Lower lobe of right lung (tissue), 2 donors: ENCODE measurements around the gene TMEM121B. TPM values are rescaled to one million over a fixed set of nuclear protein-coding genes. Genes with fewer than 3 reads are reported as not detected.

Experiments
- ATAC-seq, 2 donors: fragments of 200-7000 bp; cut with Tn5 transposase; one replicate each; pipeline ENCODE4 v1.9.1; 2020 to 2022; ENCODE audit warnings: mild to moderate bottlenecking in 2 of 2, moderate library complexity in 2 of 2
- DNase-seq: peaks from one replicate; pipeline ENCODE4 v3.0.0-alpha.2; 2020
- H3K27ac ChIP-seq: fragments of 200-600 bp; one replicate; pipeline ENCODE4 v1.8.0; 2022
- H3K27me3 ChIP-seq: fragments of 200-600 bp; one replicate; pipeline ENCODE4 v1.8.0; 2022; ENCODE audit warnings: low read depth
- H3K36me3 ChIP-seq: fragments of 200-600 bp; one replicate; pipeline ENCODE4 v1.8.0; 2022; ENCODE audit warnings: mild to moderate bottlenecking
- H3K4me1 ChIP-seq: fragments of 200-600 bp; one replicate; pipeline ENCODE4 v1.8.0; 2022
- H3K4me3 ChIP-seq: fragments of 200-600 bp; one replicate; pipeline ENCODE4 v1.8.0; 2022; ENCODE audit warnings: mild to moderate bottlenecking
- H3K9me3 ChIP-seq: fragments of 200-600 bp; one replicate; pipeline ENCODE4 v1.8.0; 2022
- intact Hi-C: fragments of 100-400 bp; cut with DNase I; formaldehyde crosslinking; loops from one replicate; pipeline ENCODE4 v1.11.0; 2022
- total RNA-seq: library from RNA; stranded (reverse); fragmentation: NEBNext Ultra II Directional; extraction: Animal tissue kit (Norgen Biotek cat#: 25700); gene quantifications from one replicate; pipeline ENCODE4 v1.2.1, GENCODE V29; 2021
- TF ChIP-seq, protein P1 (sequence below): fragments of 200-600 bp; IDR thresholded peaks from one replicate; pipeline ENCODE4 v1.8.0; 2022; ENCODE audit warnings: antibody characterized with exemption, mild to moderate bottlenecking
- donor health status: DM: no; HTN: yes; CAD: no; lungs with severe emphysema.

Gene TMEM121B
- total RNA-seq, 1 donor from 2014 or later: 0.97 TPM

DNA sequence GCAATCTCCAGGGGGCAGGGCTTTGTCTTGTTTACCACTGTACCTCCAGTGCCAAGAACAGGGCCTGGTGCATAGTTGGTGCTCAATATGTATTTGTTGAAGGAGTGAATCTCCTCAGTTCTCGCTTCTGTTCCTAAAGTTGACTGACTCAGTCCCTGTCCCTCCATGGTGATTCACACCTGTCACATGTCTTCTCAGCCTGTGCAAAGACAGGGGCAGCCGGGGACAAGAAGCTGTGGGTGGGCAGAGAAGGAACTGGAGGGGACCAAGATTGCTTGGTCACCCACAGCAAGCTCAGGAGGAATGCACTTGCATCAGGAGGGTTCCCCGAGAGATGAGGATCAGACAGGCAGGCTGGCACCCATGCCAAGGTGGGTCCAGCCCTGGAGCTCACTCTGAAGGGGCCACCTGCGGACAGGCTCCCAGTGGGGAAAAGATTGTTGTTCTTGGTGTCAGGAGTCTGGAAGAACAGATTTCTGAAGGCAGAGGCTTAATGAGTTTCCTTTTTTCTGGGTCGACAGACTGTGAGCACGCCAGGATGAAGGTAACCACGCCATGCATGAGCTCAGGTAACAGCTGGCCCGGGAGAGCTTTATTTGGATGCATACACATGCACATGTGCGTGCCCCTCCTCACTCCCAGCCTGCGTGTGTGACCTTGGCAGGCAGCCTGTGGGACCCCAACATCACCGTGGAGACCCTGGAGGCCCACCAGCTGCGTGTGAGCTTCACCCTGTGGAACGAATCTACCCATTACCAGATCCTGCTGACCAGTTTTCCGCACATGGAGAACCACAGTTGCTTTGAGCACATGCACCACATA lies 19.5 kb downstream of the TMEM121B start:
- Histone ChIP-seq H3K27me3 (no peaks in the 10 kb centered on the region), H3K36me3 (peaks cover 92% of the 10 kb centered on the region), H3K4me3 (no peak overlapping the region), H3K4me1 (peaks cover 61% of the 10 kb centered on the region), H3K9me3 (no peaks in the 10 kb centered on the region), H3K27ac (no peak overlapping the region)
- intact Hi-C loops: no loop called here
- DNase-seq (no peak), ATAC-seq (peak in 1 of 2 donors; percentile 50)
- TF ChIP-seq, protein P1, sequence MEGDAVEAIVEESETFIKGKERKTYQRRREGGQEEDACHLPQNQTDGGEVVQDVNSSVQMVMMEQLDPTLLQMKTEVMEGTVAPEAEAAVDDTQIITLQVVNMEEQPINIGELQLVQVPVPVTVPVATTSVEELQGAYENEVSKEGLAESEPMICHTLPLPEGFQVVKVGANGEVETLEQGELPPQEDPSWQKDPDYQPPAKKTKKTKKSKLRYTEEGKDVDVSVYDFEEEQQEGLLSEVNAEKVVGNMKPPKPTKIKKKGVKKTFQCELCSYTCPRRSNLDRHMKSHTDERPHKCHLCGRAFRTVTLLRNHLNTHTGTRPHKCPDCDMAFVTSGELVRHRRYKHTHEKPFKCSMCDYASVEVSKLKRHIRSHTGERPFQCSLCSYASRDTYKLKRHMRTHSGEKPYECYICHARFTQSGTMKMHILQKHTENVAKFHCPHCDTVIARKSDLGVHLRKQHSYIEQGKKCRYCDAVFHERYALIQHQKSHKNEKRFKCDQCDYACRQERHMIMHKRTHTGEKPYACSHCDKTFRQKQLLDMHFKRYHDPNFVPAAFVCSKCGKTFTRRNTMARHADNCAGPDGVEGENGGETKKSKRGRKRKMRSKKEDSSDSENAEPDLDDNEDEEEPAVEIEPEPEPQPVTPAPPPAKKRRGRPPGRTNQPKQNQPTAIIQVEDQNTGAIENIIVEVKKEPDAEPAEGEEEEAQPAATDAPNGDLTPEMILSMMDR: no peak

DNA sequence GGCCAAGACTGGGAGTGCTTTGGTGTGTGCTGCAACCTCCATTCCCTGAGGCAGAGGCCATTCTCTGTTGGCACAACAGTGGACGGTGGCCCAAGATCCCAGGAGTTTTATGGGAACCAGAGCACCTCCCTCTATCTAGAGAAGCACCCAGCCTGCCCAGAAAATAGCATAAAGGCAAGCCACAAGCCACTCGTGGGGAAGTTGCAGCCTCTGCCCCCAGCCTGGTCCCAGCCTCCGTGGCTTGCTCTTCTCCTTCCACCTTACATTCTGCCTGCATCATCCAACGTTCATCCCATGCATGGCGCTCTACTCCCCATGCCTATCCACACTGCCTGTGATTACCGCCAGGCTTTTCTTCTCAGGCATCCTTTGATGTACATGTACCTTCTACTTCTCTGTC lies 20.5 kb downstream of the TMEM121B start:
- Histone ChIP-seq H3K36me3 (peaks cover 81% of the 10 kb centered on the region), H3K27ac (no peak overlapping the region), H3K27me3 (no peaks in the 10 kb centered on the region), H3K4me1 (peaks cover 57% of the 10 kb centered on the region), H3K4me3 (no peak overlapping the region), H3K9me3 (no peaks in the 10 kb centered on the region)
- DNase-seq: no peak
- intact Hi-C loops: no loop called here
- ATAC-seq: peak; percentile 22 to 46
- TF ChIP-seq, protein P1: no peak

DNA sequence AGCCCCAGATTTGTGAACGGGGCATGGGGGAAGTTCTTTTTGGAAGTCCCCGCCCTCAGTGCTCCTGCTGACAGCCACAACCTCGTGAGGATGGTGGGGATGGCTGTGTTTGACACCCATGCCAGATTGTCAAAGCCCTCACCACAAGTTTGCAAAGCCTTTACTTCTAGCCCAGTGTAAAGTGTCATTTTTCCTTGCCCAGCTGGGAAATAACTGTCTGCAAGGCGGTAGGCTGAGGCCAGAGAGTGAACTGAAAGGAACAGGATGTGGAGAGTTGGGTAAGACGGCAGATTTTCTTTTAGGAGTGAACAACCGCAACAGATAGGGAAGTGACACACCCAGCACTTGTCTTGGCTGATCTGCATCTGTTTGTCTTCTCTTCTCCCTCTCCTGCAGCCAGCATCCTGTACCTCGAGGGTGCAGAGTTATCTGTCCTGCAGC lies 22.8 kb downstream of the TMEM121B start:
- H3K27me3 ChIP-seq: no peaks in the 10 kb centered on the region
- TF ChIP-seq, protein P1: no peak
- H3K4me3 ChIP-seq: no peak overlapping the region
- DNase-seq (peak; percentile 65), ATAC-seq (peak; percentile 78 to 79)
- H3K27ac ChIP-seq: no peak overlapping the region
- intact Hi-C loops: no loop called here
- H3K9me3 ChIP-seq: no peaks in the 10 kb centered on the region
- H3K4me1 ChIP-seq: peaks cover 53% of the 10 kb centered on the region
- peaks cover 70% of the 10 kb centered on the region for H3K36me3 ChIP-seq

DNA sequence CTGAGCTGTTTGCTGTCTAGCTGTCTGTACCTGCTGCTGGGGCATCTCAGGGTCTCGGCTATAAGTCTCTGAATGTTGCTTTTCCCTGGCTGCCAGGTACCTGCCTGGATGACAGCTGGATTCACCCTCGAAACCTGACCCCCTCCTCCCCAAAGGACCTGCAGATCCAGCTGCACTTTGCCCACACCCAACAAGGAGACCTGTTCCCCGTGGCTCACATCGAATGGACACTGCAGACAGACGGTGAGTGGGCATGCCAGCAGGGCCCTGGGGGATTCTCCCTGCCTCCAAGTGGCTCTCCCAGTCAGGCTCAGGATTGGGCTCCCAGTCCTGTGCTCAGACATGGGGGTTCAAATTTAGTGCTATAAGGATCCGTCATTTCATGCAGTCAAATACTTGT lies 23.5 kb downstream of the TMEM121B start:
- H3K27ac ChIP-seq: peak overlapping the region; percentile 18
- intact Hi-C loops: no loop called here
- no peak for ATAC-seq
- no peaks in the 10 kb centered on the region for H3K27me3 ChIP-seq
- DNase-seq: no peak
- H3K4me3 ChIP-seq: no peak overlapping the region
- H3K4me1 ChIP-seq: peaks cover 53% of the 10 kb centered on the region
- H3K36me3 ChIP-seq: peaks cover 66% of the 10 kb centered on the region
- TF ChIP-seq, protein P1: no peak
- no peaks in the 10 kb centered on the region for H3K9me3 ChIP-seq

DNA sequence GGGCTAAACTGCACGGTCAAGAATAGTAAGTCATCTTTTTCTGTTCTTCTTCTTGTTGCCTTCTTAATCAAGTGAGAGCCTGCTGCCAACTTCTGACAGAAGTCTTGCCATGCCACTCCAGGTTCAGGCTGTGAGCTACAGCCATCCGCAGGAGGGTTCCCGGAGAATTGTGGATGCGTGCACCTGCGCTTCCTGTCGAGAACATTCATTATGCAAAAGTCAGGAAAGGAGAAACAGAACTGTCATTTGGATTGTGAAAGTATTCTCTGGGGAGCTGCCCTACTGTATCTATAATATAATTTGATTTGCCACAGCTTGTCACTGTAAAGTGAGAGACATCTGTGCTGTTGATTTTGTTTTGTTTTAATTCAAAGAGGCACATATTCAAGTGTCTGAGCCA lies 24.1 kb downstream of the TMEM121B start:
- Histone ChIP-seq H3K9me3 (no peaks in the 10 kb centered on the region), H3K4me3 (no peak overlapping the region), H3K4me1 (peaks cover 52% of the 10 kb centered on the region), H3K27ac (no peak overlapping the region), H3K36me3 (peaks cover 60% of the 10 kb centered on the region), H3K27me3 (no peaks in the 10 kb centered on the region)
- ATAC-seq (no peak), DNase-seq (no peak)
- intact Hi-C loops: no loop called here
- TF ChIP-seq, protein P1: no peak
